H9 (cell line): Measurements from ENCODE around the gene LAP3. TPM values are rescaled to one million over a fixed set of nuclear protein-coding genes. Genes with fewer than 3 reads are reported as not detected.

Source experiments
- DNase-seq: peaks from one replicate; pipeline ENCODE4 v3.0.0-alpha.2; 2017
- H2AFZ ChIP-seq: one replicate; pipeline ENCODE4 v1.6.1; 2013; ENCODE audit warnings: mild to moderate bottlenecking, low read length, control low read depth, moderate library complexity
- H2AK5ac ChIP-seq: 2 replicates; pipeline ENCODE4 v1.6.1; 2013; ENCODE audit warnings: low read length, control low read depth, mixed read lengths; ENCODE audit not compliant: insufficient read length
- H2BK120ac ChIP-seq: one replicate; pipeline ENCODE4 v1.6.1; 2013; ENCODE audit warnings: low read depth, mild to moderate bottlenecking, low read length, control low read depth, inconsistent platforms; ENCODE audit not compliant: poor library complexity, severe bottlenecking
- H2BK12ac ChIP-seq: 2 replicates; pipeline ENCODE4 v1.6.1; 2013; ENCODE audit warnings: low read length, control low read depth, mixed read lengths, low read depth; ENCODE audit not compliant: insufficient read length
- H2BK15ac ChIP-seq: 2 replicates; pipeline ENCODE4 v1.6.1; 2013; ENCODE audit warnings: low read depth, low read length, control low read depth
- H2BK20ac ChIP-seq: one replicate; pipeline ENCODE4 v1.6.1; 2013; ENCODE audit warnings: low read depth, mild to moderate bottlenecking, low read length, control low read depth, inconsistent platforms; ENCODE audit not compliant: poor library complexity, severe bottlenecking
- H2BK5ac ChIP-seq: 2 replicates; pipeline ENCODE4 v1.6.1; 2013; ENCODE audit warnings: low read length, control low read depth, mixed read lengths; ENCODE audit not compliant: insufficient read length
- H3K14ac ChIP-seq: 2 replicates; pipeline ENCODE4 v1.6.1; 2013; ENCODE audit warnings: low read length, control low read depth; ENCODE audit not compliant: insufficient read depth
- H3K18ac ChIP-seq: 2 replicates; pipeline ENCODE4 v1.6.1; 2013; ENCODE audit warnings: low read depth, mild to moderate bottlenecking, mixed read lengths, low read length, control low read depth; ENCODE audit not compliant: insufficient read length
- H3K23ac ChIP-seq: 2 replicates; pipeline ENCODE4 v1.6.1; 2013; ENCODE audit warnings: low read length, control low read depth, mixed read lengths, low read depth; ENCODE audit not compliant: insufficient read length
- H3K23me2 ChIP-seq: 2 replicates; pipeline ENCODE4 v1.6.1; 2013; ENCODE audit warnings: low read depth, mild to moderate bottlenecking, mixed read lengths, low read length, control low read depth; ENCODE audit not compliant: insufficient read length, poor library complexity, severe bottlenecking
- H3K27ac ChIP-seq: 2 replicates; pipeline ENCODE4 v1.5.1; 2013; ENCODE audit warnings: low read length, control low read depth, mixed read lengths, low read depth; ENCODE audit not compliant: insufficient read length
- H3K27me3 ChIP-seq: 2 replicates; pipeline ENCODE4 v1.6.1; 2013; ENCODE audit warnings: low read length, control low read depth, inconsistent platforms; ENCODE audit not compliant: insufficient read depth
- H3K4ac ChIP-seq: 2 replicates; pipeline ENCODE4 v1.6.1; 2013; ENCODE audit warnings: low read depth, mild to moderate bottlenecking, control low read depth, inconsistent platforms, low read length, moderate library complexity
- H3K4me1 ChIP-seq: 2 replicates; pipeline ENCODE4 v1.6.1; 2013; ENCODE audit warnings: low read length, control low read depth, inconsistent platforms; ENCODE audit not compliant: insufficient read depth
- H3K4me2 ChIP-seq: 2 replicates; pipeline ENCODE4 v1.6.1; 2013; ENCODE audit warnings: low read length, control low read depth, mixed read lengths; ENCODE audit not compliant: insufficient read length, insufficient read depth
- H3K56ac ChIP-seq: 2 replicates; pipeline ENCODE4 v1.6.1; 2013; ENCODE audit warnings: low read depth, mild to moderate bottlenecking, mixed read lengths, low read length, control low read depth; ENCODE audit not compliant: insufficient read length
- H3K79me1 ChIP-seq: 2 replicates; pipeline ENCODE4 v1.6.1; 2013; ENCODE audit warnings: low read depth, mild to moderate bottlenecking, moderate library complexity, low read length, control low read depth, inconsistent platforms; ENCODE audit not compliant: insufficient read depth, poor library complexity, severe bottlenecking
- H3K79me2 ChIP-seq: 2 replicates; pipeline ENCODE4 v1.6.1; 2013; ENCODE audit warnings: low read length, control low read depth, inconsistent platforms; ENCODE audit not compliant: insufficient read depth
- H3K9ac ChIP-seq: 2 replicates; pipeline ENCODE4 v1.6.1; 2013; ENCODE audit warnings: low read length, control low read depth, mixed read lengths; ENCODE audit not compliant: insufficient read length; ENCODE audit errors: extremely low read depth
- H3K9me3 ChIP-seq: one replicate; pipeline ENCODE4 v1.6.1; 2013; ENCODE audit warnings: low read depth, low read length, inconsistent platforms; ENCODE audit not compliant: control insufficient read depth
- H3T11ph ChIP-seq: one replicate; pipeline ENCODE4 v1.6.1; 2013; ENCODE audit warnings: mild to moderate bottlenecking, low read length, control low read depth, inconsistent platforms
- H4K20me1 ChIP-seq: one replicate; pipeline ENCODE4 v1.6.1; 2013; ENCODE audit not compliant: control insufficient read depth, insufficient read length, insufficient read depth
- H4K5ac ChIP-seq: 2 replicates; pipeline ENCODE4 v1.6.1; 2013; ENCODE audit warnings: low read depth, mild to moderate bottlenecking, mixed read lengths, low read length, control low read depth; ENCODE audit not compliant: insufficient read length
- H4K8ac ChIP-seq: replicated peaks from 2 replicates; pipeline ENCODE4 v1.6.1; 2013; ENCODE audit warnings: low read length, control low read depth, mixed read lengths, low read depth; ENCODE audit not compliant: insufficient read length
- H4K91ac ChIP-seq: 2 replicates; pipeline ENCODE4 v1.6.1; 2013; ENCODE audit warnings: low read depth, mild to moderate bottlenecking, moderate library complexity, mixed read lengths, low read length, control low read depth; ENCODE audit not compliant: insufficient read length
- H3K27ac Mint-ChIP-seq, 3 experiments: 2 replicates in 2 of 3; 3 replicates in 1 of 3; pipeline ENCODE4 v1.8.0; 2020 to 2021; ENCODE audit warnings: mixed read lengths in 3 of 3, mild to moderate bottlenecking in 1 of 3, moderate library complexity in 1 of 3
- H3K27me3 Mint-ChIP-seq: 2 replicates; pipeline ENCODE4 v1.8.0; 2021; ENCODE audit warnings: low read depth, mild to moderate bottlenecking, moderate library complexity, mixed read lengths
- H3K36me3 Mint-ChIP-seq, 3 experiments: 2 replicates in 2 of 3; 3 replicates in 1 of 3; pipeline ENCODE4 v1.8.0; 2020 to 2021; ENCODE audit warnings: low read depth in 3 of 3, mixed read lengths in 3 of 3; ENCODE audit not compliant: insufficient read depth in 1 of 3
- H3K4me1 Mint-ChIP-seq, 2 experiments: 2 replicates each; pipeline ENCODE4 v1.8.0; 2020; ENCODE audit warnings: mixed read lengths in 2 of 2
- H3K4me3 Mint-ChIP-seq, 2 experiments: 2 replicates in 1 of 2; 3 replicates in 1 of 2; pipeline ENCODE4 v1.8.0; 2020 to 2021; ENCODE audit warnings: mild to moderate bottlenecking in 2 of 2, mixed read lengths in 2 of 2, moderate library complexity in 1 of 2
- H3K9me3 Mint-ChIP-seq, 2 experiments: 2 replicates in 1 of 2; 3 replicates in 1 of 2; pipeline ENCODE4 v1.8.0; 2020; ENCODE audit warnings: mild to moderate bottlenecking in 2 of 2, mixed read lengths in 2 of 2, moderate library complexity in 1 of 2
- WGBS: extraction: QIAGEN DNeasy Blood & Tissue Kit; methylation state at CpG from one replicate; pipeline ENCODE4 v1.1.7; 2013; ENCODE audit warnings: missing lambda C conversion rate, low lambda C conversion rate, mixed read lengths; ENCODE audit not compliant: insufficient read length; ENCODE audit errors: extremely low coverage; 5-methylcytosine and 5-hydroxymethylcytosine counted together
- total RNA-seq: library from RNA; stranded (reverse); gene quantifications from 2 replicates; pipeline ENCODE4 v1.2.1, GENCODE V29; 2021
- TF ChIP-seq, protein P1 (sequence below): fragments of 200-600 bp; sonication (generic); conservative IDR thresholded peaks from 3 replicates; pipeline ENCODE4 v1.8.0; 2021; ENCODE audit warnings: antibody characterized with exemption, mild to moderate bottlenecking

Gene LAP3
- total RNA-seq, 1 experiment from 2014 or later = 53.2 TPM

DNA sequence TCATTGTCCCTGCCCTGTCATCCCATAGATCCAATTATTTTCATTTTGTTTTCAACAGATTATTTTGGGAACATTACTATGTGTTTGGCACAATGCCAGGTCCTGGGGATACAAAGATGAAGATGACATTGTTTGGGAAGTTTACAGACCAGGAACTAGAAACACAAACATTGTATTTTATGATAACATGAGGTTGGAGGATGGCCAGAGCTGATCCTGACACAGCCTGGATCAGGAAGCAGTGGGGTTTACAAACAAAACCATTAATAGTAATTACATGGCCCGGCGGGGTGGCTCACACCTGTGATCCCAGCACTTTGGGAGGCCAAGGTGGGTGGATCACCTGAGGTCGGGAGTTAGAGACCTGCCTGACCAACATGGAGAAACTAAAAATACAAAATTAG is 32.2 kb upstream of the LAP3 start:
- H3K14ac ChIP-seq = no peak overlapping the region
- no peaks in the 10 kb centered on the region for H3K36me3 Mint-ChIP-seq
- H3K23ac ChIP-seq = no peak overlapping the region
- no peak overlapping the region for H3K27ac Mint-ChIP-seq
- H4K5ac ChIP-seq = no peak overlapping the region
- no peak overlapping the region for H2BK15ac ChIP-seq
- no peak overlapping the region for H2AFZ ChIP-seq
- H4K20me1 ChIP-seq = no peaks in the 10 kb centered on the region
- H4K8ac ChIP-seq = no peak overlapping the region
- H3K27ac ChIP-seq = no peak overlapping the region
- no CpG with 5 or more reads among the region's 3 CpGs for WGBS
- no peaks in the 10 kb centered on the region for H3K9me3 ChIP-seq
- H3K27me3 Mint-ChIP-seq = peaks cover 51% of the 10 kb centered on the region
- H3K9me3 Mint-ChIP-seq = no peaks in the 10 kb centered on the region; a peak in 1 of 5 replicates
- H3K4me1 Mint-ChIP-seq = peaks cover 8 to 14% of the 10 kb centered on the region in 2 experiments
- H2BK12ac ChIP-seq = no peak overlapping the region
- no peak overlapping the region for H3K4me2 ChIP-seq
- no peak for DNase-seq
- peaks cover 1% of the 10 kb centered on the region; the same call in 1 of the 2 replicates for H3K4me1 ChIP-seq
- no peaks in the 10 kb centered on the region for H3K23me2 ChIP-seq
- H3K79me1 ChIP-seq = no peaks in the 10 kb centered on the region
- H2BK120ac ChIP-seq = no peak overlapping the region
- no peak overlapping the region for H3K18ac ChIP-seq
- H2AK5ac ChIP-seq = no peak overlapping the region
- H2BK5ac ChIP-seq = no peak overlapping the region
- H3K4ac ChIP-seq = no peak overlapping the region
- no peak overlapping the region for H2BK20ac ChIP-seq
- no peak overlapping the region for H3K4me3 Mint-ChIP-seq
- peaks cover 4% of the 10 kb centered on the region; the same call in 1 of the 2 replicates for H3K27me3 ChIP-seq
- TF ChIP-seq, protein P1, sequence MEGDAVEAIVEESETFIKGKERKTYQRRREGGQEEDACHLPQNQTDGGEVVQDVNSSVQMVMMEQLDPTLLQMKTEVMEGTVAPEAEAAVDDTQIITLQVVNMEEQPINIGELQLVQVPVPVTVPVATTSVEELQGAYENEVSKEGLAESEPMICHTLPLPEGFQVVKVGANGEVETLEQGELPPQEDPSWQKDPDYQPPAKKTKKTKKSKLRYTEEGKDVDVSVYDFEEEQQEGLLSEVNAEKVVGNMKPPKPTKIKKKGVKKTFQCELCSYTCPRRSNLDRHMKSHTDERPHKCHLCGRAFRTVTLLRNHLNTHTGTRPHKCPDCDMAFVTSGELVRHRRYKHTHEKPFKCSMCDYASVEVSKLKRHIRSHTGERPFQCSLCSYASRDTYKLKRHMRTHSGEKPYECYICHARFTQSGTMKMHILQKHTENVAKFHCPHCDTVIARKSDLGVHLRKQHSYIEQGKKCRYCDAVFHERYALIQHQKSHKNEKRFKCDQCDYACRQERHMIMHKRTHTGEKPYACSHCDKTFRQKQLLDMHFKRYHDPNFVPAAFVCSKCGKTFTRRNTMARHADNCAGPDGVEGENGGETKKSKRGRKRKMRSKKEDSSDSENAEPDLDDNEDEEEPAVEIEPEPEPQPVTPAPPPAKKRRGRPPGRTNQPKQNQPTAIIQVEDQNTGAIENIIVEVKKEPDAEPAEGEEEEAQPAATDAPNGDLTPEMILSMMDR = no peak
- H3K56ac ChIP-seq = no peak overlapping the region
- H4K91ac ChIP-seq = no peak overlapping the region
- H3K79me2 ChIP-seq = no peaks in the 10 kb centered on the region
- H3K9ac ChIP-seq = no peak overlapping the region
- no peak overlapping the region for H3T11ph ChIP-seq
